Keratinocyte (primary cell): ENCODE measurements around the gene SCO1.

Experiments
- CTCF ChIP-seq, 3 experiments: IDR thresholded peaks in 1 of 3; conservative IDR thresholded peaks in 1 of 3; optimal IDR thresholded peaks in 1 of 3; 2 replicates in 2 of 3; 3 replicates in 1 of 3; pipeline versions ENCODE3 to v1.5.1; 2011; ENCODE audit warnings: low read length in 3 of 3, mild to moderate bottlenecking in 3 of 3, moderate library complexity in 2 of 3, control low read depth in 1 of 3, inconsistent platforms in 1 of 3; ENCODE audit not compliant: insufficient read depth in 2 of 3; ENCODE audit errors: extremely low read depth in 1 of 3
- EZH2 ChIP-seq: IDR thresholded peaks from one replicate; pipeline ENCODE4 v1.6.1; 2012; ENCODE audit warnings: inconsistent platforms, mild to moderate bottlenecking, low read length, moderate library complexity

GRCh38 chr17:10640475-10640874, 56.9 kb downstream of the SCO1 start:
- no peak for TF ChIP-seq CTCF (optimal IDR thresholded peaks at IDR 0.05 in 1 of 3, IDR thresholded peaks at IDR 0.05 in 1 of 3, conservative IDR thresholded peaks at IDR 0.05 in 1 of 3; ENCODE audit: extremely low read depth in 1 of 3, insufficient read depth in 2 of 3, low read length in 3 of 3)
- no peak for TF ChIP-seq EZH2
